ENCODE data around the gene FSTL1.

The FSTL1 gene

GRCh38 chr3:120450600-120451271 is at the start of gene FSTL1:
Gene FSTL1 (minus strand): TSS chr3:120450992. CDS start chr3:120450746, 246 bp downstream.
- DNase-seq (ENCODE audit: low spot score), result peak; percentile 88
- FAIRE-seq, result no peak

DNA sequence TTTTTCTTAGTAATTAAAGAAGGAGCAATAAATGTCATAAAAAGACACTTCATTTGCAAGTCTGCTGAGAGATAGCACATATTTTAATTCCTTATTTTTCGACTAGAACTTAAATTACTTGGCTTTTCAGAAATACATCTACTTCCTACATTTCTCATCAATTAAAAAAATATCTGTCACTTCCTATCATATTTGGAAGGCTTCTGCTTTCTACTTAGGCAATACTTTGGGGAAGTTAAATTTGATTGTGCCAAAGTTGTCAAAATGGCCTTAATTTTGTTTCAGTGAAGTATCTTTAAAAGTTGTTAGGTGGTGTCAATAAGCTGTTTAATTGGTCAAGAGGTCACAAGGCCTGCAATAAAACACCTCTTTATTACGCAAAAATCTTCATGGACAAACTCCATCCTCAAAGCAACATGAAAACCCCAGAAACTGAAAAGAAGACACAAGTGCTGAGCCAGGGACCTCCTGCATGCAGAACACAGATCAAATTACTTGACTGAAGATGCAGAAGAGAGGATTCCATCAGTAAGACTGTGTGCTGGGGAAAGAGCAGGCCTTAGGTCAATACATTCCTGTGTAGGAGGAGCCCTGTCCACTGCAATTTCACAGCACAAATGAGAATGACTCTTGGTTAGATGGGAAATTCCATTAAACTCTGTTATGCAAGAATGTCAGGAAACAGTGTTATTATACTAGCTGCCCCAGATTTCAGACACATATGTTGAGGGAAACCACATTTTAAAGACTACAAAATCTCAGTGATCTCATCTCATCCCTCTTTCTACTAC is 48.0 kb upstream of the FSTL1 start:
- peak; percentile 27 for FAIRE-seq
- DNase-seq (ENCODE audit: low spot score), result peak; percentile 49

GRCh38 chr3:120497818-120498217 is 47.0 kb upstream of the FSTL1 start:
- FAIRE-seq (no peak), DNase-seq (ENCODE audit: low spot score) (no peak)

GRCh38 chr3:120497336-120497735 is 46.5 kb upstream of the FSTL1 start:
- peak; percentile 37 for DNase-seq (ENCODE audit: low spot score)
- no peak for FAIRE-seq

- peak; percentile 54 for DNase-seq (ENCODE audit: low spot score)
- FAIRE-seq, result no peak
Measured at GRCh38 chr3:120496278-120497002, 45.6 kb upstream of the FSTL1 start.

DNA sequence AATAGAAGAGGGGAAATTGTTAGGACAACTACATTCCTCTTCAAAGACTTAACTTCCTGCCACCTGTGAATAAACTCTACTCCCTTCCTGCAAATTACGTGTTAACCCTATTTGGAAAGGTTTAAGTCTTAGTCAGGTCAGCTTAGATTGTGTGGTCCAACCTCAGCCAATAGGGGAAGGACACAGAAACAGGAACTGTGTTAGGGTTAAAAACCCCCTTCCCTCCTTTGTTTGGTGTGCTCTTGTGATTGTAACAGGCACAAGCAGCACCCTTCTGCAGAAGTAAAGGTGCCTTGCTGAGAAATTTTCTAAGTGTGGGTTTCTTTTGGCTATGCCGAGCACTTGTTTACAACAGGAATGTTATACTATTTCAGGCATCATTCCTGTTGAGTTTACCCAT is 45.0 kb upstream of the FSTL1 start:
- DNase-seq (ENCODE audit: low spot score) (no peak), FAIRE-seq (peak; percentile 68)

DNA sequence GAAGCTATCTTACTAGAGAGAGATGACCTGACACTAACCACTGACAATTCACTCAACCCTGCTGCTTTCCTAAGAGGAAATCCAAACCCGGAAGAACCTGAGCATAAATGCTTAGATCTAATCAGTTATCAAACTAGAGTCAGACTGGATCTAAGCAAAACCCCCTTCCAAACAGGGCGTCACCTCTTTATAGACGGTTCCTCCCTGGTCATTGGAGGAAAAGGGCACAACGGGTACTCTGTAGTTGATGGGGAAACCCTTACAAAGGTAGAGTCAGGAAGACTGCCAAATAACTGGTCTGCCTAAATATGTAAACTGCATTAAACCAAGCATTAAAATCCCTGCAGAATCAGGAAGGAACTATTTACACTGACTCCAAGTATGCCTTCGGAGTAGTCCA is 41.3 kb upstream of the FSTL1 start:
- peak; percentile 40 for FAIRE-seq
- DNase-seq (ENCODE audit: low spot score), result no peak

GRCh38 chr3:120489421-120489820 is 38.6 kb upstream of the FSTL1 start:
- no peak for DNase-seq (ENCODE audit: low spot score)
- no peak for FAIRE-seq

GRCh38 chr3:120488296-120488695 is 37.5 kb upstream of the FSTL1 start:
- DNase-seq (ENCODE audit: low spot score) (no peak), FAIRE-seq (no peak)

GRCh38 chr3:120487191-120487650 is 36.4 kb upstream of the FSTL1 start:
- DNase-seq (ENCODE audit: low spot score) (no peak), FAIRE-seq (no peak)

DNA sequence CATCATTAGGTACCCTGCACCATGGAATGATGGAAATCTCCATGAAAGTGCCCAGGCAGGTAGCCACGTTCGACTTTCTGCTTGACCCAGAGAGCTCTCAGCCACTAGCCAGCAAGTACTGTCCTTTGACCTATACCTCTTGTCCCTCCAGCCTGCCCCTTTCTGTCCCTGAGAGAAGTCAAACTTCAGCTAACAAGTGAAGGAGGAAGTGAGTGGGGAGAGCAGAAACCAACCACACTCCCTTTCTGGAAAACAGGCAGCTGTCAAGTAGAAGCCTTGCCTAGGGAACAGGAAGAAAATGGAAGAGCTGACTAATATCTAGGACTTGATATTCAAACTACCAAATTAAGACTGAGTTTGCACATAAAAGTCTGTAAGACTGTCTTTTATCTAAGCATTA is 30.3 kb upstream of the FSTL1 start:
- DNase-seq (ENCODE audit: low spot score) (no peak), FAIRE-seq (no peak)

DNA sequence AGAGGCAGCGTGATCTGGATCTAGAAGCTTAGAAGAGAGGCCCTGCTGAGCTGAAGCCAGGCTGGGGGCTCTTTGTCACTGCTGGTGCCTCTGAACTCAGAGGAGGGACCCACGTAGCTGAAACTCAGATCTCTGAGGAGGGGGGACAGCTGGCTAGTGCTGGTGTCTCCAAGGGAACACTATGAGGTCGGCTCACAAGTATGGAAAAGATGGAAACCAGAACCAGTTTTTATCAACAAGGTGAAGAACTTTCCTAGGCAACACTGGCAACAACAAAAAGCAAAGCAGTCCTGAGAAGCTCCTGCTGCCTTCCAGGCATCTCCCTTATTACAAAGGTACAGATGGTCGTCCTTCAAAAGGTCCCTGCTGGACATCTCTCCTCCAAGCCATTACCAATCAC is 27.0 kb upstream of the FSTL1 start:
- DNase-seq (ENCODE audit: low spot score), result no peak
- FAIRE-seq, result no peak

DNA sequence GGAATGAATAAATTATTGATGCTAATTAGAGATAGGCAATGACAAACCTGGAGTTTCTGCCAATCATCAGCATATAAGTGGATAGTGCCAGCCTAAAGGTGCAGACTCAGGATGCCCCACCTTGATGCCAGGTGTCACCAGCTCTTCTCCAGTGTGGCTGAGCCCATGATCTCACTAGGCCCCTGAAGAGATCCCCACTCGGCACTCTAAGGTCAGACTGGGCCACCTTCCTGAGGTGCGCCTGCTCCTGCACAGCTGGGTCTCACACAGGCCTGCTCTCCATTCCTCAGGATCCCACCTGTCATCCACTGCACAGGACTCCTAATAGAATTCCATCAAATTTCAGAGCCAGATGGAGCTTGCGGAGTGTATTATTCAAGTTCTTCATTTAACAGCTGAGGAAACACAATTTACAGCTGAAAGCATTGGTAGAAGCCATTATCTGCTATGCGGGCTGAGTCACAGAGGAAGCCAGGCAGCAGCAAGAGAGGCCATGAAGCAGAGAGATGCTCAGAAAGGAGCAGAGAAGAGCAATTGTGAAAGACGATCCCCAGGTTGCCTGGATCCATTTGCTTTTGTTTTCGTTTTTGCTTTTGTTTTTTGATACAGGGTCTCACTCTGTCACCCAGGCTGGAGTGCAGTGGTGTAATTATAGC is 25.1 kb upstream of the FSTL1 start:
- DNase-seq (ENCODE audit: low spot score), result no peak
- no peak for FAIRE-seq

DNA sequence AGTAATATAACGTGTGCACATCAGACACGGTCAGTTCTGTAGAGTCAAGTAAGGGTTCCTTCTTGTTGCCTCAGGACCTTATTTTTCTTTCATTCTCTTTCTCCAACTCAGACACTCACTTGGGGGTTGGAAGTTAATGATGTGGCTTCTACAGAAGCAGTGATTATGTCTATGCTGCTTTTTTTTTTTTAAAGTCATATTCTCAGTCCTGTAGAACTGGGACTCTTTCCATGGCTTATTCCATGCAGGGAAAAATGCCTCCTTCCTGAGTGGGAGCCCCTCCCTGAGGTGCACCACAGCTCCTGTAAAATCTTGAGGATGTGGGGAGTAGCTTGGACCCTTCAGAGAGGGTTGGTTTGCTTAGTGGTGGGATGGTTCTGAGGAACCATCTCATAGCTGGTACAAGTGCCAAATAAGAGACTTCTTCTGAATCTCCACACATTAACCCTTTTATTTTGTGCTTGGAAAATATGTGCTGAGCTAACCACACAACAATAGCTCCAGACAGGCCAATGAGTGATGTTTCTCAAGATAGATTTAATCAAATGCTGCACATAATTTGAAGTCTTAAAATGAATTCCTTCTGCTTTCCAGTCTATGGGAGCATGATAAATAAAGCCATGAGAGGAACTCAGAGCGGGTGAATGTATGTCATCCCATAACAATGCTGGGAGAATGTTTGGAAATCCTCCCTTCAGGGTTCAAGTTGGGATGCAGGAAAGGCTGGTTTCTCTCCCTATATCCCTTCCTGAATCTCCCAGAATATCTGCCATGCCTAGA is 23.3 kb upstream of the FSTL1 start:
- FAIRE-seq, result no peak

GRCh38 chr3:120473389-120473788 is 22.6 kb upstream of the FSTL1 start:
- FAIRE-seq (no peak), DNase-seq (ENCODE audit: low spot score) (no peak)

More for the DNA sequence above, 23.3 kb upstream of the FSTL1 start:
- DNase-seq (ENCODE audit: low spot score), result no peak

DNA sequence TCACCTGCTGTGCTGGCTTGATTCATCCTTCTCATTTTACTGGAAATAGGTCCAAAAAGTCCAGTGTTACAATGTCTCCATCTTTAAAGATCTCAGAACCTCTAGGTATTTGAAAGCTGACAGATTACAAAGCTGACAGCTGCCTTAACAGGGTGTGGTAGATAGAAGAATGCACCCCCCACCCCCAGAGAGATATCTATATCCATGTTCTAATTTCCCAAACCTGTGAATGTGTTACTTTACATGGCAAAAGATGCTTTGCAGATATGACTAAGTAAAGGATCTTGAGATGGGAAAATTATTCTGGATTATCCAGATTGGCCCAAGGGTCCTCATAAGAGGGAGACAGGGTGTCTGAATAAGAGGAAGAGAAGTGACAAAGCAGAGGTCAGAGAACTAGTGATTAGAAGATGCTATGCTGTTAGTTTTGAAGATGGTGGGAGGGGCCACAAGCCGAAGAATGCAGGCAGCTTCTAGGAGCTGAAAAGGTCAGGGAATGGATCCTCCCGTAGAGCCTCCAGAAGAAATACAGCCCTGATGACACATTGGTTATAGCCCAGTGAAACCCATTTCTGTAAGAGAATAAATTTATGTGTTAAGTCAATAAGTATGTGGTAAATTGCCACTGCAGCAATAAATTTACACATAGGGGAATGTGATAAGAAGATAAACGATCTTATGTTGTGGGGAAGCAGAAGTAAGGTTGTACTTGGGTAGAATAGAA is 21.5 kb upstream of the FSTL1 start:
- FAIRE-seq, result no peak
- no peak for DNase-seq (ENCODE audit: low spot score)

DNA sequence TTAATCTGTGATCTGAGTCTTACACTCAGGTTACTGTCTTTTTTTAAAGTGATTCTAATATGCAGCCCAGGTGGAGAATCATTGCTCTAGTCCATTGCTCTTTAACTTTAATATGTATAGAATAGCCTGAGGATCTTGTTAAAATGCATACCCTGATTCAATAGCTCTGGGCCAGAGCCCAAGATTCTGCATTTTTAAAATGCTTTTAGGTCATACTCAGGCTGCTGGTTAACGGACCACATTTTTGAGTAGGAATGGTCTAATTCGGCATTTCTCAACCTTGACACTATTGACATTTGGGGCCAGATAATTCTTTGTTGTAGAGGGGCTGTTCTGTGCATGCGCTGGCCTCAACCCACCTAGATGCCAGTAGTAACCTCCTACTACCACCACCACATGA is 20.9 kb upstream of the FSTL1 start:
- FAIRE-seq (peak; percentile 79), DNase-seq (ENCODE audit: low spot score) (no peak)

DNA sequence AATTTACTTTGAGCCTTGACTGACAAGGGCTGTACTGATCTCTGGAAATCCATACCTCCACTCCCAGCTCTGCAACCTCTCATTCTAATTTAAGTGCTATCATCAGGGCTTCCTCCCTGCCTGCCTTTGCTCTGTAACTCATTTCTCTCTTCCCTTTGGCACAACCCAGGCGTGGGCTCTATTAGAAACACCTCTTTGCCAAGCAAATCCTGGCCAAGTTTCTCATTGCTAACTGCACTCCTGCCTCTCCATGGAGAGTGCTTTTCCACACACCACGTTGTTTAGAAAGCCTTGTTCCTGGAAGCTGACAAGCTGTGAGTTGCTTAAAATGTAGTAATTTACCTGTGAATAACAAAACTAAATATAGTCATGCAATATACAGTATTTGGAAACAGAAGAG is 20.1 kb upstream of the FSTL1 start:
- FAIRE-seq (no peak), DNase-seq (ENCODE audit: low spot score) (no peak)

DNA sequence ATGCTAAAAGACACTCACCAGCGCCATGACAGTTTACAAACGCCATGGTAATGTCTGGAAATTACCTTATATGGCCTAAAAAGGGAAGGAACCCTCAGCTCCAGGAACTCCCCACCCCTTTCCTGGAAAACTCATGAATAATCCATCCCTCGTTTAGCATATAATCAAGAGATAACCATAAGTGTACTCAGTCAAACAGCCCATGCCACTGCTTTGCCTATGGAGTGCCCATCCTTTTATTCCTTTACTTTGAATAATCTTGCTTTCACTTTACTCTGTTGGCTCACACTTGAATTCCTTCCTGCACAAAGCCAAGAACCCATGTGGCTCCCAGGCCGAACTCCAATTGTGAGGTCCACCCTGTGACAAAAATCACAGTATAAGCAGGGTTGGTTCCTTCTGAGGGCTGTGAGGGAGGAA is 19.1 kb upstream of the FSTL1 start:
- FAIRE-seq, result no peak
- no peak for DNase-seq (ENCODE audit: low spot score)

DNA sequence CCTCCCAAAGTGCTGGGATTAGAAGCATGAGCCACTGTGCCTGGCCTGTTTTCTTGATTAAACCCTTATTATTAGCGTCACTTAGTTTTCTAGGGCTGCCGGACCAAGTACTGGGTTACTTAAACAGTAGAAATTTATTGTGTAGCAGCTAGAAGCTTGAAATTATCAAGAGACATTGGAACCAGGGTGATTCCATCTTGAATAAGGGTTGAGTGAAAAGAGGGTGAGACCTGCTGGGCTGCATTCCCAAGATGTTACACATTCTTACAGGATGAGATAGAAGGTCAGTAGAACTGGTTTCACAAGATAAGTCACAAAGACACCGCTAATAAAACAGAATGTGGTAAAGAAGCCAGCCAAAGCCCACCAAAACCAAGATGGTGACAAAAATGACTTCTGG is 18.6 kb upstream of the FSTL1 start:
- FAIRE-seq, result peak; percentile 50

More for the DNA sequence above, 18.6 kb upstream of the FSTL1 start:
- DNase-seq (ENCODE audit: low spot score), result peak; percentile 65
